ENCODE measurements around the gene AMPD3.

The AMPD3 gene

DNA sequence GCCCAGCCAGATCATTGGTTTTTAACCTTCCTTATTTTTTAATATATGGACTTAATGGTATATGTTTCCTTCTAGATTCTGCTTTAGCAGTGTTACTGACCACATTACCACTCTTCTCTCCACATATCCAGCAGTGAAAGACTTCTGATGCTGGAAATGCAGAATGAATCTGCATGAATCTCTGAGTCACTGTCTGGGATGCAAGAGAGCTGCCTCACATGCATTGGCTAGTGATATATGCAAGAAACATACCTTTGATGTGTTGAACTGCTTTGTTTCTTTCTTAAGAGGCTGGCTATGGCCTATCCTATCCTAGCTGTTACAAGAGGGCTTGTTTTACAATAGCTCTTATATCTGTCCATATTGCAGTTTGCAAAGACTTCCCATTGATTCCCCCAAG lies 16.6 kb upstream of the AMPD3 start:
- no peak for DNase-seq (ENCODE audit: low read depth)

DNA sequence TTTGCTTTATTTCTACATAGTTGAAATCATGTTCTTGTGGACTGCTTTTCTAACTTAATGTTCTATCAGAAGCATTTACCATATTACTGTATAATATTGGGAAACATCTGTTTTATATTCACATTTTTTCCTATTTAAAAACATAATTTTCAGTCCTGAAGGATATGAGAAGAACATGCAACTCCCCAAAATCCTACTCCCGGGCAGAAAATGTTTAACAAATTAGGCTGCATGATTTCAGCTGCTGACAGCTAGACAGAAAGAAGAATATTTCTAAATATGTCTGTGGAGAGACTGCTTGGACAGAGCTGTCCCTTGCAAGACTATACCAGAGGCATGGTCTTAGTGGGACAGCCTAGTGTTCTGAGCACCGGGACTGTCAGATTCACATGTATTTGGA lies 15.7 kb upstream of the AMPD3 start:
- no peak for DNase-seq (ENCODE audit: low read depth)

DNA sequence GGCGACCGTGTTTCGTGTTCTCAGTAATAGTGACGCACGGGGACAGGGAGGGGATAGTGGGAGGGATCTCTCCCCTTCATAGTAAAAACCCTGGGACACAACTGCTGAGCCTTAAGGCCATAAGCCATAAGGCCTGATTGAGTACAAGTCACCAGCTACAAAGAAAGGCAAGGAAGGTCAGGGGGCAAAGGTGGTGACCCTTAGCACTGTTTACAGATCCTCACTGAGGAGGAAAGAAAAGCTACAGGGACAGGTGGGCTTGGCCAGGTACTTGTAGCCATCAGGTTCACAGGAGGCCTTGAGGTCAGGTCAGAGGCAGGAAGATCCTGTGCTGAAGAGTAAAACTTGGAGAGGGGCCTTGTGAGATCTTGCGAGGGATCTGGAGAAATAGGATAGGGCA lies 15.1 kb upstream of the AMPD3 start:
- DNase-seq (ENCODE audit: low read depth), result no peak

DNA sequence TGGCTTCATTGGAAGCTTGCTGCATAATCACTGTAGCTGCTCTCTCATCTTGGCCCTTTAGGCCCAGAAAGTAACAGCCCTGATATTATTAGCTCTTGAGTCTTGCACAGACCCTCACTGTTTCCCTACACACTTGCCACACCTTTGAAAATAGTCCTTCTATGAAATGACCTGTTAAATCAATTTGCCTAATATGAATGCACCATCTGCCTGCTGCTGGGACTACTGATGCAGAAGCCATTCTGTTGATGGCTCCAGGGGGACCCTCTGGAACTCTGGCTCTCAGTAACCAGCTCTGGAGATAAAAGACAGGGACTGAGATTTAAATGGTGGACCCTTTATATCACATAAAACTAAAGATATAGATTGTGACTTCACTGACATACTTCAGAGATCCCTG lies 14.7 kb upstream of the AMPD3 start:
- no peak for DNase-seq (ENCODE audit: low read depth)

DNA sequence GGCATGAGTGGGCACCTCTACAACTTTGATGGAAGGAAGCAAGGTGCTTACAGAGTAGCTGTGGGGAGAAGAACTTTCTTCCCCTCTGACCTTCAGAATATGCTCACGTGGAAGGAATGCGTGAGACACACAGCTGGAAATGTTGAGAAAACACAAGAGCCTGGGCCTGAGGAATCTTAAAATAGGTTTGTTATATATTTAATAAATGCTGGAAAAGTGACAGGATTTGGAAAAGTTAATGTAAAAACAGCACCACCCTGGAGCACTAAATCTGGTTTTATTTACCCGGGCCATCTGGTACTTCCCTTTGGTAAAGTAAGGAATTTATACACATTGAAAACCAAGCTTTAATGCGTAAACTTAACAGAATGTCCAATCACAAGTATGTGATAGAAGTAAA lies 14.0 kb upstream of the AMPD3 start:
- no peak for DNase-seq (ENCODE audit: low read depth)

DNA sequence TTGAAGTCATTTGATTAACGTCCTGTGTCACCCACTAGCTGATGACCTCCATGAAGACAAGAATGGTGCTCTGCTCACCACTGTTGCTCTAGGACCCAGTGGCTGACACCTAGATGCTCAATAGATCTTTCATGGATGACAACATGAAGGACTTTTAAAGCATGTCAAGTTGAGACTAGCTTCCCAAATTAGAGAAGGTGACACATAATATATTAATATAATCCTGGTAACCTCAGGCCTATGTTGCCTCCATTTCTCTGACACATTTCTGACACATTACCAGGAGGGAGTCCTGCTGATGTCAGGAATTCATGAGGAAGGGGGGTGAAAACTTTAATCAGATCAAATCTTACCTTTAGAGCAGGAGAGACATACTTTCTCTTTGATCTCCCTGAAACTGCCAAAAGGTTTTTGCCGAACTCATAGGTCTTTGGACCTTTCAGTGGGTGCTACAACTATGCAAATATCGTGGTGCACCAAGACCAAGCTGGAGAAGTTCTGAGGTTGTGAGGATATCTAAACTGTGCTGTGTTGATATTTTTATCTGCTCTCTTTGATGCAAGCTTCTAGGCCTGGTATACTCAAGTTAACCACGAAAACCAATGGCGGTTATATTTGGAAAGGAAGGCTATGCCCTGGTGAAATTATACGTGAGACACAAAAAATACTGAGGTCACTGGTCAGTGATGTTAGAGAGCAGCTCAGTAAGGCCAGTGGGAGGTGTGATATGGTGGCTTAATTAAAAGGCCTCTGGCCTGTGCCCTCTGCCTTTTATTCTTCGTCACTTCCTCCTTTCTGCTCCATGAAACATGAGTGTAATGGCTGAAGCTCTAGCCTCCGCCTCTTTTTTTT lies 13.2 kb upstream of the AMPD3 start:
- DNase-seq (ENCODE audit: low read depth), result no peak

DNA sequence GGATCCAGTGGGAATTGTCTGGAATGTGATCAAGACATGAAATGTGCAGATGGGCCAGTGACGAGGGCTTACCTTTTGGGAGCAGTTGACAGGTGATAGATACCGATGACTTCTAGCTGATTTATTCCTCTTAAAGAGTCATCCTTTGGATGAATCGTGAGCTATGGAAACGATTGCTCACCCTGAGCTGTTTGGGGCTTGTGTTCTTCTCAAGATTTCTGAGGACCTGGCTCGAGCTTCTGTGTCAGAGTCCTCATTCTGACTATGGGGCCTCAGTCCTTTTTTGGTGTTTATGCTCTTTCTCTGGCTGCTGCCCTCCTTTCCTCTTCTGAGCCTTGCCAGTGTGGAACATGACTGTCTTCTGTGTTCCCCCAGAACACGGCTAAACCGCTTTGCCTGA lies 11.9 kb upstream of the AMPD3 start:
- no peak for DNase-seq (ENCODE audit: low read depth)

DNA sequence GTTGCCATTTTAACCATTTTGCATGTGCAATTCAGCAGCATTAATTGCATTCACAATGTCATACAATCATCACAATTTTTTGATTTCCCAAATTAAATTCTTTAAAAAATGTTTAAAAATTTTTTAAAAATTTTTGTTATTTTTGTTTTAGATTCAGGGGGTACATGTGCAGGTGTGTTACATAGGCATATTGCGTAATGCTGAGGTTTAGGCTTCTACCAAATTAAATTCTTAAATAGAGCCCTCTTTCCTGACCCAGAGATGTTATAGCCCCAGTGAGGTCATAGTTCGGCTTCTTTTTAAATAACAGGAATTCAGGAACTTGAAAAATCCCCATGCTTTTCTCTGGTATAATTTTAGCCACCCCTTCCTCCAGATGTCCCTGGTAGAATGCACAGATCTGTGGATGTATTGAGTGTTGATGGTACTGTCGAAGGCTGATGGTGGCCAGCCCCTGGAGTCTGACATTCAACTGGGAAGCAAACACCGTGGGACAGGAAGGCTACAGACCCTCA lies 11.3 kb upstream of the AMPD3 start:
- DNase-seq (ENCODE audit: low read depth), result no peak

DNA sequence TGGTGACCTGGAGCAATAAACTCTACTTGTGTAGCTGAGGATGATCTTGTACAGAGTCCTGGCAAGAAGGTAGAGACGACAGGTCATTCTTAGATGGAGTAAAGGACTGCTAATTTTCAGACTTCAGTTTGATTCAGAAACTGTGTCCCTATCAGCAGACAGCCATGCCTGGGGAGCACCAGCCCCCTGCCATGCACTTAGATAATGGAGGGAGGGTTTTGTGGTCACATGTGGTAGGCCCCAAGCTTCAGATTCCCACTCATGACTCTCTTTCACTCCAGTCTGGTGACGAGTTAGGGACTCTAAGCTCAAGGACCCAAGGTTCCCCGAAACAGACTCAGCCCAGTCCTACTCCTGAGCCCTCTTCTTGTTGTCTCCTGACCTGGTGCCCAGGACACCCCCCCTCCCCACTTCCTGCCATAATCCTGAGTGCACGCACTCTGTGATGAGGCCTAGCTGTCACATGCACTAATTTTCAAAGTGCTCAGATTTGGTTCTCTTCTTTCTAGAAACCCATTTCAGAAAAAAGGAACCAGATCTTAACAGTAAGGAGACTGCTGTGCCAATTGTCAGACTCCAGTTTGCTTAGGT lies 10.2 kb upstream of the AMPD3 start:
- DNase-seq (ENCODE audit: low read depth), result no peak

DNA sequence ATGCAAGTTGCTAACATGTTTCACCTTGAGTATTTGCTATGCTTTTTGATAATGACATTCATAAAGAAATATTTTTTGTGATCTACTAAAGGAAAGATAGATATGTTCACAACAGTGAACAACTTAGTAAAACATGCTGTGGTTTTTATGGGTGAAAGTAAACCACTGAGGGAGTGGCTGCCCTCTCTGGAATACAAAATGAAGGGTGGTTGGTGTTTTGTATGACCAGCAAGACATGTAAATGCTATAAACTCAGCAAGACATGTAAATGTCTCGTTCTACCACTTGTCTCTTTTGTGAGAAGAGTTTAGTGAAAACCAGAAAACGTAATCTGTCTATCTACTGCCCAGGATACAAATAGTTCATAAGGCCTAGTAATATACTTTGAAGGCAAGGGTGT lies 7.6 kb upstream of the AMPD3 start:
- no peak for DNase-seq (ENCODE audit: low read depth)

DNA sequence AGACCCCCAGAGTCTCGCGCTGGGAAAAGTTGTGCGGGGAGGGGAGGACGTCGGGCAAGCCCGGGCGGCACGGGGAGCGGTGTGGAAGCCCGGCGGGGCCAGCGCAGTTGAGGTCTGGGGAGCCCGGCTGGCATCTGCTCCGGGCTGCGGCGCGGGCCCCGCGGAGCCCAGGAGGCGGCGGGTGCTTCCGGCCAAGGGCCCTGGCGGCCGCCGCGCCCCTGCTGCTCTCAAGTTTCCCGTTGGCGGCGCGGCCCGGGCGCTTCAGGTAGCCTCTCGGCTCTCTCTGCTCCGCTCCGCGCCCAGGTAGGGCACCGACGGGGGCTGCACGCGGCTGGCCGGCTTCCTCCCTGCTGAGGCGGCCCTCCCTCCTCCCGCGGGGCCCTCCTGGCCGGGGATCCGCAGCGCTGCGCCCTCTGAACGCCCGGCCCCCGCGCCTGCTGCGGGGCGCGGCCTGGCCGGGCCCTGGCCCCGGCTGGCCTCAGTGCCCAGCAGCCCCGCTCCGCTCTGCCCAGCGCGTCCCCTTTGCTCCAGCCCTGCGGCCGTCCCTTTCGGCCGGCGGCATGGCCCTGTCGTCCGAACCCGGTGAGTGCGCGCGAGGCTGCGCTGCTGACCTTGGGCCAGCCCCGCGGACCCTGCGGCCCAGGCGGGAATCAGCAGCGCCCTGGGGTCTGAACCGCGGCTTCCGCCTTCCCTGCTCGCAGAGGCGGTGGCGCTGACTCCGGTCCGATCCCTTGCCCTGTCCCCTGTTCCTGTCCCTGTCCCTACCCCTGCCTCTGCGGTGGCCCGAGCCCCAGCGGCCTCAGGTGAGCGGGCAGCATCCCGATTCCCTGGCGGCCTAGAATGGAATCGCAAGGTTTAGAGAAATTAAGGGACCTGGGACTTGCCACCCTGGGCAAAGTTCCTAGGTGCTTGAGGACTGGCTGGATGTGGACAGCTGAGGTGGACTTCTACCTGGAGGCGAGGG lies 4.3 kb upstream of the AMPD3 start:
- DNase-seq (ENCODE audit: low read depth), result no peak

DNA sequence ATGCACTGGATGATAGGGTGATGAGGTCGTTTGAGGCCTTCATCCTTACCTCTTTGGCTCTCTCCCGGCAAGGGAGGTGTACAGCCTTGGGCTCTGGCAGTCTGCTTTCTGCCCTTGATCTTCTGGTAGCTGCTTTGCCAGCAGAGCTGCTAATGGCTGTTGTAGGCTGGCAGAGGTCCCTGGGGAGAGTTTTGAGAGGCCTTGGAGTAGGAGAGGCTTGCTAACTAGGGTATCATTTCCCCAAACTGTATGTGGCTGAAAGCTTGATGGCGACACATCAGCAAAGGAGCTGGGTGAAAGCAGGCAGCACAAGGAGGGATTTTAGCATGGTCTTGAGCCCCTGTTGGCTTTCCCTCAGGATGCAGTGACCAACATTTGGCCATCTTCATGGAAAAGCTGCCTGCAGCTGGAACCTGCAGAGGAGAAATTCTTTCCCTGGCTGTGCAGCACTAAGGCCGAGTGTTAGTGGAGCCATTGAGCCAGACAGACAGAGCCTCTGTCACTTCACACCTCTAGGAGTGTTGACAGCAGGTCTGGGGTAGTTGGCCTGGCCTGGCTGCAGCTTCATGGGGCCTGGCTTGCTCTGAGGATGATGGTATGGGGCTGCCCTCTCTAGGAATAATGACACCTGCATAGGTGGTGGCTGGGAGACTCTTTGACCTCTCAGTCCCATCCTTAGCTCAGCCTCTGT lies 3.5 kb upstream of the AMPD3 start:
- DNase-seq (ENCODE audit: low read depth), result no peak

DNA sequence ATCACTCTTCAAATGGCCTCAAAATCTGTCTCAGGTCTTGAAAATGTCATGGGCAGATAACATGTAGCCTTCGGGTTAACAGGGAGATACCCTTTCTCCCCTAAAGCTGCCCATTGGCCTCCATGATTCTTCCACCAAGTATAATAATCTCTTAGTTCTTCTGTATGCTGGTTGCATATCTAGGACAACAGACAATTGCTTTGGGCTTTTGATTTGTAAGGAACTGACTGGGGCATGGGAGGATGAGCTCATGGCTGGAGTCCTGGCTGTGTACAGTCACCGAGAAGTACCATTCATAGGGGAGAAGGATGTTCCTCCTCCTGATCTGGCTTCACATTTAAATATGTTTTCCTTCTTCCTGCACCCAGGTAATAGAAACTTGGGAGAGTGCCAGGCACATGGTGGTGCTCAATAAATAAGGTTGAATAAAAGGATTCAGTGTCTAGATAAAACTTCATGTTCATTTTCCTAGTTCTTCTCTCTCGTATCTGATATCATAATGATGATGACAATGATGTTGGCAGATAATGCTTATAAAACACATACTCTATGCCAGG lies 2.8 kb upstream of the AMPD3 start:
- DNase-seq (ENCODE audit: low read depth), result peak; percentile 25

DNA sequence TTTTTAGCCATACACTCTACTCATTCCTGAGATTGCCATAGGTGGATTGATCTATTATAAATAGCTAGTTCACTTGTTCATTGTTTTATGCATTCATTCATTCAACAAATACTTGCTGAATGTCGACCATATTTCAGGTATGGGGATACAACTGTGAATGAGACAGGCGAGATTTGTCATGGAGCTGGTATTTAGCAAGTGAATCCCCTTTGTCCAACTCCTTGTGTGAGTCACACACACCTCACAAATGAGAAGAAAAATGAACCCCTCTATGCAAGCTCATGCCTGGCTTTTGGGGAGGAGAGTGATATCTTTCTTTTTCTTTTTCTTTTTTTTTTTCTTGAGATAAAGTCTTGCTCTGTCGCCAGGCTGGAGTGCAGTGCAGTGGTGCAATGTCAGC lies 1.8 kb upstream of the AMPD3 start:
- peak; percentile 47 for DNase-seq (ENCODE audit: low read depth)

DNA sequence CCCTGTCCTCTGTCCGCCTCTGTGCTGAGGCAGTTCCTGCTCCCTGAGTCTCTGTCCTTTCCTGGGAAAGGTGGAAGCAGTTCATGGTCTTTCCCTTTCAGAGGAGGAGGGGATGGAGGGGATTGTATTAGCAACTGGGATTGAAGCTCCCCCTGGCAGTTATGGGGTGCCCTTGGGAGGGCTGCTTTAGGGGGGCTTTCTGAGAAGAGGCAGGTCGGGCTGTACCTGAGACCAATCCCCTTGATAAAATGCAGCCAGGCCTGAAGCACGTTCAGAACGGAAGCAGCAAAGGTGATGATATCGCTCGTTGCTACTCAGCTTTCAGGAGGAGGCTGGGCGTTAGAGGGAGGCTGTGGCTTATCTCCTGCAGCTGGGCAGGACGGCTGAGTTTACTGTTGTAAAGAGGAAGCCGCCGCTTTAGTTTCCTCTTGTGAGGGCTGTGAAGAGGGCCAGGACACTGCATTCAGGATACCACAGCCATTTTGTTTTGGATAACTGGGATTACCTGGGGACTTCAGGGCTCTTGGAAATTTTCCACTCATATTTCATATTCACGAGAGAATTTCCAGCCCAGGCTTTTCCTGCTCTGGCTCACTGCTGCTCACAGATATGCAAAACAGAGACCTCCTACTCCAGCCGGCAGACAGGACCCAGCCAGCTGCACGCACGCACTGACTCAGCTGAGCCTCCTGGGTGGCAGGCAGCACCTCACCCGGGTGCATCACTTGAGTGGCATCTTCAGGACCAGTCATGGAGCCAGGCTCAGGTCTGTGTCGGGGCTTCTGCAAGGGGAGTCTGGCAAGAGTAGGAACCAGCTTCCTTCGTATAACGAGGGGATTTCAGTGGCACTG lies 798 bp downstream of the AMPD3 start:
- DNase-seq (ENCODE audit: low read depth), result peak; percentile 89

DNA sequence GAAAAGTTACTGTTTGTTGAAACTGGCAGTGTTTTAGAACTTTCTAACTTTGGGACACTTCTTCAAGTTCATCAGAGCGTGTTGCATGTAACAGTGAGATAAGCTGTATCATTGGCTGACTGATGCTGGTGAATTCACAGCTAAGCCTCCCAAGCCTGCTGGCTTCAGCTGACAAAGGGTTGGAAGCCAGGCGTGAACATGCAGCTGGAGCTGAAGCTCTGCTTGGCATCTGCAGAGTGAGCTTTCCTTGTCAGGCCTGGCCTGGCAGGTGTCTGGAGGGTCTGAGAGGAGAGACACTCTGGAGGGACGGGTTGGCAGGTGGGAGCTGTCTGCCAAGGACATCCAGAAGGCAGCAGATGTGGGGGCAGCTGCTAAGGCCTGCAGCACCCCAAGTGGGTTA lies 1.5 kb downstream of the AMPD3 start:
- no peak for DNase-seq (ENCODE audit: low read depth)

DNA sequence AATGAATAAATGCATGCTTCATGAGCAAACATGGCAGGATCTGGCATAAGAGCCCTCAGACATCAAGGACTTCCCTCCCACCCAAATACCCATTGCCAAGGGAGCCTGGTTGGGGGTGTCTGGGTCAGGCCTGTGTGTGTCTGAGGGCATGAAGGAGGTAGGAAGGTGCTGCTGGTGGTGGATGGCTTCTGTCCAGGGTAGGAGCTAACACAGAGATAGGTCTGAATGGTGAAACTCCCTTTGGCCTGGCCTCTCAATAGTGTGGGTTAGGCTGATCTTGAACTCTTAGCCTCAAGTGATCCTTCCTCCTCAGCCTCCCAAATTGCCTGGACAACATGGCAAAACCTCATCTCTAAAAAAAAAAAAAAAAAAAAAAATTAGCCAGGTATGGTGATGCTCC lies 2.8 kb downstream of the AMPD3 start:
- DNase-seq (ENCODE audit: low read depth), result no peak

DNA sequence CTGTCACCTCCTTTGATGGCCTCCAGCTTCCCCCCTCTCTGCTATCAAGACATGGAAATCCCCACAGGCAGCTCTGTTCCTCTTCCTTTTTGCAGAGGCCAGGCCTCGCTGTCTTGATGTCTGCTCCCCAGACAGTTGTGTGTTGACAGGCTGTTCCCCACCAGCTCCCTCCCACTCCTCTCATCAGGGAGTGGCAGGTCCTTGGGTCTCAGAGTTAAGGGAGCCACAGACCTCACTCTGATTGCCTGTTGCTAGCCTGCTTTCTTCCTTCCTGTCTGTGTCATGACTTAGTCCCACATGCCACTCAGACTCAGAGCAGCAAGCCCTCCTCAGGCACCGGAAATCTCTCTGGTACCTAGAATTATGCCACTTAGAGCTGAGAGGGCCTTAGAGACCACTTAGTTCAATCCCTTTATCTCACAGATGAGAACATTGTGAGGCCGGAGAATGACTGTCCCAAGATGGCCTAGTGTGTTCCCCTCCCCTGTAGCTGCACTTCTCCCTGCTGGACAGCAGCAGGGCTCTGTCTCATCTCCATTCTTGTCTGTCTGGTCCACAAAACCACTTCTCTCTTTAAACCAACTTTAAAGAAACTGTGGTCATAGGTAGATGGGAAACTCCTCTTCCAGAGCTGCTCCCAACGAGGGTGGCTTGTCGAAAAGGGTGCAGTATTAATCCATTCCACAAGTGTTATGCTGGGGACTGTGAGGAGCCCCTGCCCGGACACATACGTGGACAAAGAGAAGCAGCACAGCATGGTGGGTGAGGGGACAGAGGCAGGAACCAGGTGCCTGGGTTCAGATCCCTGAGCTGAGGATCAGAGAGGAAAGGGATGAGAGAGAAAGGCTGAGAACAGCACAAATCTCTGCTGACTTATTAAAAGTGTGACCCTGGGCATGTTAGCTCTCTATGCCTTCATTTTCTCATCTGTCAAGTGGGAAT lies 4.2 kb downstream of the AMPD3 start:
- DNase-seq (ENCODE audit: low read depth), result peak; percentile 19

DNA sequence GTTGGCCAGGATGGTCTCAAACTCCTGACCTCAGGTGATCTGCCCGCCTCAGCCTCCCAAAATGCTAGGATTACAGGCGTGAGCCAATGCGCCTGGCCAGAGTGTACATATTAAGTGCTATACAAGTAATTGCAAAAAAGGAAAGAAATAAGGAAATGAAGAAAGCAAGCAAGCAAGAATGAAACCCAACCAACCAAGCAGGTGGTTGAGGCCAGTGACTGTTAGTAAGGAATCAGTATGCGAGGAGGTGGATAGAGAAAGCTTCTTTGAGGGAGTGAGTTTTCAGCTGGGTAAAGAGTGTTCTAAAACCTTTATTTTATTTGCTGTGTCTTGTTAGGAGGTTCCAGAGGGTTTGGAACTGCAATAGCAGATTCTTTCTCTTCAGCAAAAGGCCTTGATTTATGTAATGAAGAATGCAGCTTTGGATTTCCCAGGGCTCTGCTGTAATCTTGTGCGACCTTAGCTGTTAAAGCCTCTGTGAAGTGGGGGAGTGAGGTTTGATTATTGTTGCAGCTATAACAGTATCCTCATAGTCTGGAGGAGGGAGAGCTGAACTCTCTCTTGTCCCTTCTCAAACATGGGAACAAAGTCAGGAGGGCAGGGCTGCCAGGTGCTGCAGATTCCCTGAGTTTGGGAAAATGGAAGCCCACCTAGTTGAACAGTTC lies 5.7 kb downstream of the AMPD3 start:
- DNase-seq (ENCODE audit: low read depth), result no peak
